Upper lobe of right lung (tissue), 1 donor: ENCODE measurements around the gene VAPB. TPM values are rescaled to one million over a fixed set of nuclear protein-coding genes. Genes with fewer than 3 reads are reported as not detected.

Source experiments
- ATAC-seq: fragments of 200-7000 bp; cut with Tn5 transposase; one replicate; pipeline ENCODE4 v1.9.1; 2020; ENCODE audit warnings: mild to moderate bottlenecking, moderate library complexity
- DNase-seq: peaks from one replicate; pipeline ENCODE4 v3.0.0-alpha.2; 2020
- H3K27ac ChIP-seq: fragments of 200-600 bp; one replicate; pipeline ENCODE4 v1.8.0; 2022
- H3K27me3 ChIP-seq: fragments of 200-600 bp; one replicate; pipeline ENCODE4 v1.8.0; 2022; ENCODE audit warnings: mild to moderate bottlenecking
- H3K36me3 ChIP-seq: fragments of 200-600 bp; one replicate; pipeline ENCODE4 v1.8.0; 2022
- H3K4me1 ChIP-seq: fragments of 200-600 bp; one replicate; pipeline ENCODE4 v1.8.0; 2022
- H3K4me3 ChIP-seq: fragments of 200-600 bp; one replicate; pipeline ENCODE4 v1.8.0; 2022; ENCODE audit warnings: mild to moderate bottlenecking
- H3K9me3 ChIP-seq: fragments of 200-600 bp; one replicate; pipeline ENCODE4 v1.8.0; 2022
- intact Hi-C: fragments of 100-400 bp; cut with DNase I; formaldehyde crosslinking; loops from one replicate; pipeline ENCODE4 v1.11.0; 2022
- total RNA-seq: library from RNA; stranded (reverse); fragmentation: NEBNext Ultra II Directional; extraction: Animal tissue kit (Norgen Biotek cat#: 25700); gene quantifications from one replicate; pipeline ENCODE4 v1.2.1, GENCODE V29; 2021
- TF ChIP-seq, protein P1 (sequence below): fragments of 200-600 bp; IDR thresholded peaks from one replicate; pipeline ENCODE4 v1.8.0; 2022; ENCODE audit warnings: antibody characterized with exemption
- donor health status: DM: no; HTN: yes; CAD: no; lungs with severe emphysema.

The VAPB gene
- total RNA-seq, 1 donor from 2014 or later = 47.8 TPM

DNA sequence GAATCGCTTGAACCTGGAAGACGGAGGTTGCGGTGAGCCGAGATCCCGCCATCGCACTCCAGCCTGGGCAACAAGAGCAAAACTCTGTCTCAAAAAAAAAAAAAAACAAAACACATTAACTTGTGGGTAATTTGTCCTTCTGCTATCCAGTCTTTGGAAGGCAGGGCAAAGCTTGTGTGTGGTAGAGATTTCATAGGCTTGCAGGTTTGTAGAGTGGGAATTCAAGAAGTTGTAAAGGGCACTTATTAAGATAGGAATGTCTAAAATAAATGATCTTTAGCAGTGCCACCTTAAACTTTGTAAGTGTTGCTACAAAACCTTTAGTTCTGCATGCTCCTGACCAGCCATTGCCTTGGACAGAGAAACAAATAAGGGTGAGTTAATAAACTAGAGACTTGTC, 8.4 kb downstream of the VAPB start:
- peak; percentile 62 for ATAC-seq
- Histone ChIP-seq H3K27me3 (no peaks in the 10 kb centered on the region), H3K9me3 (no peaks in the 10 kb centered on the region), H3K27ac (no peak overlapping the region), H3K4me1 (peaks cover 18% of the 10 kb centered on the region), H3K4me3 (no peak overlapping the region), H3K36me3 (no peaks in the 10 kb centered on the region)
- intact Hi-C loops = no loop called here
- DNase-seq = no peak
- TF ChIP-seq, protein P1, sequence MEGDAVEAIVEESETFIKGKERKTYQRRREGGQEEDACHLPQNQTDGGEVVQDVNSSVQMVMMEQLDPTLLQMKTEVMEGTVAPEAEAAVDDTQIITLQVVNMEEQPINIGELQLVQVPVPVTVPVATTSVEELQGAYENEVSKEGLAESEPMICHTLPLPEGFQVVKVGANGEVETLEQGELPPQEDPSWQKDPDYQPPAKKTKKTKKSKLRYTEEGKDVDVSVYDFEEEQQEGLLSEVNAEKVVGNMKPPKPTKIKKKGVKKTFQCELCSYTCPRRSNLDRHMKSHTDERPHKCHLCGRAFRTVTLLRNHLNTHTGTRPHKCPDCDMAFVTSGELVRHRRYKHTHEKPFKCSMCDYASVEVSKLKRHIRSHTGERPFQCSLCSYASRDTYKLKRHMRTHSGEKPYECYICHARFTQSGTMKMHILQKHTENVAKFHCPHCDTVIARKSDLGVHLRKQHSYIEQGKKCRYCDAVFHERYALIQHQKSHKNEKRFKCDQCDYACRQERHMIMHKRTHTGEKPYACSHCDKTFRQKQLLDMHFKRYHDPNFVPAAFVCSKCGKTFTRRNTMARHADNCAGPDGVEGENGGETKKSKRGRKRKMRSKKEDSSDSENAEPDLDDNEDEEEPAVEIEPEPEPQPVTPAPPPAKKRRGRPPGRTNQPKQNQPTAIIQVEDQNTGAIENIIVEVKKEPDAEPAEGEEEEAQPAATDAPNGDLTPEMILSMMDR = no peak

DNA sequence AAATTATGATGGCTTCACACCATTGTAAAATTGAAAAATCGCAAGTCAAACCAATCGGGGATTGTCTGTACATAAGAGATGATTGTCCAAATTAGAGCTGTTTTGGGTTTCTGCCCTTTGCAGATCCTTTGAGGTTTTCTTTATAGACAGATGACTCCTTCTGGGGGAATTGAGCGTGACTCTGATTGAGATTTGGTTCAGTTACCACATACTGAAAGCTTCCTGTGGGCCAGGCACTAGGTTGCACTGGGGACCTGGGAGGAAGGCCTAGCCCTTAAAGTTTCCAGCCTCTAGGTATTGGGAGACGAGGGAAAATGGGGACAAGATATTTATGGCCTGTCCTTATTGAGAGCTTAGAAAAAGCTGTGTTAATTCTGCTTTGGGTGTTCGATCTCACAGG, 9.2 kb downstream of the VAPB start:
- TF ChIP-seq, protein P1 = no peak
- Histone ChIP-seq H3K27me3 (no peaks in the 10 kb centered on the region), H3K4me1 (peaks cover 18% of the 10 kb centered on the region), H3K4me3 (no peak overlapping the region), H3K9me3 (no peaks in the 10 kb centered on the region), H3K36me3 (no peaks in the 10 kb centered on the region), H3K27ac (no peak overlapping the region)
- DNase-seq = no peak
- intact Hi-C loops = no loop called here
- no peak for ATAC-seq

DNA sequence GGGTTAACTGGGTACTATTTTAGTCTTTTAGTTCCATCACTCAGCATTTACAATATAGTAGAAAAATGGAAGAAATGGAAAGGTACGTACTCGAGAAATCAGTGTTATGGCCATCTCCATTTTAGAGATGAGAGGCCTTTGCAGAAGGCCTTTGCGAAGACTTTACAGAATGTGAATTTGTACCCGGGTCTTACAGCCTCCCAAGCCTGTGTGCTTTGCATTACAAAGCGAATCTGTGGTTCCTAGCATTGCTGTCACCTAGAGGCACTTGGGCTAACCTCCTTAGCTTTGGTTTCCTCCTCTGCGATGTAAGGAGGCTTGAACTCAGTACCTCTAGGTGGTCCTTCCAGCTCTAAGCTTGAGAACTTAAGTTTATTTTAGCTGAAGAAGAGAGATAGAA, 10.9 kb downstream of the VAPB start:
- peaks cover 18% of the 10 kb centered on the region for H3K4me1 ChIP-seq
- no peaks in the 10 kb centered on the region for H3K36me3 ChIP-seq
- H3K9me3 ChIP-seq = no peaks in the 10 kb centered on the region
- TF ChIP-seq, protein P1 = no peak
- no peak overlapping the region for H3K4me3 ChIP-seq
- no peaks in the 10 kb centered on the region for H3K27me3 ChIP-seq
- intact Hi-C loops = no loop called here
- no peak overlapping the region for H3K27ac ChIP-seq
- no peak for DNase-seq
- no peak for ATAC-seq

DNA sequence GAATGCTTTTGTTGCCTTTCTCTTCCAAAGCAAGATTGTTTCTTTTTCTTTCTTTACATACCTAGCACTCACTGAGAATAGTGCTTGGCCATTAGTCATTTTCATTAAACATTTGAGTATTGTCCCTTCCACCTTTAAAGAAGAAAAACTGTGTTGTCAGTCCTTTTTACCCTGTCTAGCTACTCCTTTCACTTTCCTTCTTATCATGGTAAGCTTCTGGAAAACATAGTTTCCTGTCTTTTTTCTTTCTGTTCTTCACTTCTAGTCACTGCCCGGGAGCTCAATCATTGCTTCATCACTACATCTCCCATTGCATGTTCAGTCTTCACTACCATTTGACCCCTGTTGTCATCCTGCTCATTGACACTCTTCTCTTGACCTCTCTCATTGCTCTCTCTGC, 12.1 kb downstream of the VAPB start:
- no peaks in the 10 kb centered on the region for H3K27me3 ChIP-seq
- TF ChIP-seq, protein P1 = no peak
- intact Hi-C loops = no loop called here
- DNase-seq (no peak), ATAC-seq (no peak)
- peaks cover 25% of the 10 kb centered on the region for H3K4me1 ChIP-seq
- no peaks in the 10 kb centered on the region for H3K36me3 ChIP-seq
- no peaks in the 10 kb centered on the region for H3K9me3 ChIP-seq
- no peak overlapping the region for H3K27ac ChIP-seq
- no peak overlapping the region for H3K4me3 ChIP-seq

DNA sequence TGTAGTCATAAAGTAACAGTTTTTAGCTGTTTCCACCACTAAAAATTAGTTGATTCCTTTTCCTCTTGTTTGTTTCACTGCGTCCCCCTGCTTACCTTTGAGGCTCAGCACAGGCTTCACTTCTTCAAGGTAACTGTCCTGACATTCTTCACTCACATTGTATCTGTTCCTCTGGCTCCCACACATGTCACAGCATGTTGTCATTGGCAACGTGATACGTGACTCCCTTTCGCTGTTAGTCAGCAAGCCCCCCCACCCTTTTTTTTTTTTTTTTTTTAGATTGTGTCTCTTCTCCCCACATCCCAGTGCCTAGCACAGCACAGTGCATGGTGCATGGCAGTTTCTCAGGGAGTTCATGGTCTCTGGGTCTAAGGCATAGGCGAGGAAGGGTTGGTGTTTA, 13.3 kb downstream of the VAPB start:
- TF ChIP-seq, protein P1 = no peak
- Histone ChIP-seq H3K4me3 (no peak overlapping the region), H3K27me3 (no peaks in the 10 kb centered on the region), H3K36me3 (no peaks in the 10 kb centered on the region), H3K9me3 (no peaks in the 10 kb centered on the region), H3K4me1 (peaks cover 32% of the 10 kb centered on the region), H3K27ac (no peak overlapping the region)
- ATAC-seq (no peak), DNase-seq (no peak)
- intact Hi-C loops = no loop called here

DNA sequence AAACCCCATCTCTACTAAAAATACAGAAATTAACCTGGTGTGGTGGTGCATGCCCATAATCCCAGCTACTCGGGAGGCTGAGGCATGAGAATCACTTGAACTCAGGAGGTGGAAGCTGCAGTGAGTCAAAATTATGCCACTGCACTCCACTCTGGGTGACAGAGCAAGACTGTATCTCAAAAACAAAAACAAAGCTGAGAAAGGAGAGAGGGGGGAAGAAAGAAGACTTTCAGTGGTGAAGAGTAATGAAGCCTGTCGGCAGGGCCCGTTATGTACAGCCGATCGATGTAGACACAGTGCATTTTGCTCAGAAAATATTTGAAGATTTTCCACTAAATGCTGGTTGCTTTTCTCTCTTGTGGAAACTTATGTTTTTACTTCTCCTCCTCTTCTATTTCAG, 13.8 kb downstream of the VAPB start:
- no peaks in the 10 kb centered on the region for H3K9me3 ChIP-seq
- H3K27me3 ChIP-seq = no peaks in the 10 kb centered on the region
- TF ChIP-seq, protein P1 = no peak
- ATAC-seq (no peak), DNase-seq (no peak)
- no peak overlapping the region for H3K27ac ChIP-seq
- H3K36me3 ChIP-seq = no peaks in the 10 kb centered on the region
- peaks cover 32% of the 10 kb centered on the region for H3K4me1 ChIP-seq
- intact Hi-C loops = no loop called here
- H3K4me3 ChIP-seq = no peak overlapping the region
